ES-I3 (cell line): ENCODE data around the gene NEBL.

Source experiments
- H3K36me3 ChIP-seq: 2 replicates; pipeline ENCODE4 v1.6.1; 2013; ENCODE audit warnings: mild to moderate bottlenecking, low read length, control low read depth, moderate library complexity; ENCODE audit not compliant: insufficient read depth
- H3K4me1 ChIP-seq: 2 replicates; pipeline ENCODE4 v1.6.1; 2013; ENCODE audit warnings: mild to moderate bottlenecking, control low read depth, low read length; ENCODE audit not compliant: insufficient read depth
- H3K9ac ChIP-seq: 2 replicates; pipeline ENCODE4 v1.6.1; 2013; ENCODE audit warnings: low read depth, mild to moderate bottlenecking, low read length, moderate library complexity
- H3K9me3 ChIP-seq: 2 replicates; pipeline ENCODE4 v1.6.1; 2013; ENCODE audit warnings: mild to moderate bottlenecking, low read length, moderate library complexity; ENCODE audit not compliant: control insufficient read depth, insufficient read depth

NEBL gene

DNA sequence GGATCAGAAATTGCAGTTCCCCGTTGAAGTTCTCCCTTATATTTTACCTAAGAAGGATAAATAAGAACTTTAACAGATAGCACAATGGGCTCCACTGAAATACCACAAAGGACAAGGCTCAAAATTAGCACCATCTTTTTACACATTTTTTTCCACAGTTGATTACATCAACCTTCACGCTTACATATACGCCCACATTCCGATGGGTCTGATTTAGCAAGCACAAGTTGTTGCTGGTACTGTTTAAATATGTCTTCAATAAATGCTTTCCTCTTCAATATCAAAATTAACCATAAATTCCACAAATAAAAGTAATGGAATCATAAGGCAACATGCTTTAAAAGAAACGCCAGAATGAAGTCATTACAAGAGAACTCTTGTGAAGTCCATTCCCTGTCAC is 79.5 kb downstream of the NEBL start:
- Histone ChIP-seq H3K9ac (no peak overlapping the region), H3K36me3 (no peaks in the 10 kb centered on the region; the same call in 1 of the 2 replicates), H3K9me3 (no peaks in the 10 kb centered on the region), H3K4me1 (0 out of 2 replicates have a peak, but pooled peaks cover 3% of the 10 kb centered on the region)

DNA sequence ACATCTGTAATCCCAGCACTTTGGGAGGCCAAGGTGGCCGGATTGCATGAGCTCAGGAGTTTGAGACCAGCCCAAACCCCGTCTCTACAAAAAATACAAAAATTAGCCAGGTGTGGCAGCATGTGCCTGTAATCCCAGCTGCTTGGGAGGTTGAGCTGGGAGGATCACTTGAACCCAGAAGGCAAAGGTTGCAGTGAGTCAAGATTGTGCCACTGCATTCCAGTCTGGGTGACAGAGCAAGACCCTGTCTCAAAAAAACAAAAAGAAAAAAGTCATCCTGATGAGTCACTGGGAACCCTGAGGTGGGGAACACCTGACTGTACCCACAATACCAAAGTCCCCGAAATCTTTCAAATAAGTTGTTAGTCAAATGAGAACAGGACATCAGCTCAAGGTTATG is 80.0 kb downstream of the NEBL start:
- Histone ChIP-seq H3K9me3 (no peaks in the 10 kb centered on the region), H3K4me1 (0 out of 2 replicates have a peak, but pooled peaks cover 3% of the 10 kb centered on the region), H3K36me3 (no peaks in the 10 kb centered on the region; the same call in 1 of the 2 replicates), H3K9ac (no peak overlapping the region)

GRCh38 chr10:20814116-20814515 is 83.0 kb downstream of the NEBL start:
- no peaks in the 10 kb centered on the region for H3K9me3 ChIP-seq
- 0 out of 2 replicates have a peak, but pooled peaks cover 3% of the 10 kb centered on the region for H3K4me1 ChIP-seq
- no peak overlapping the region for H3K9ac ChIP-seq
- no peaks in the 10 kb centered on the region; the same call in 1 of the 2 replicates for H3K36me3 ChIP-seq

GRCh38 chr10:20811131-20811530 is 86.0 kb downstream of the NEBL start:
- H3K4me1 ChIP-seq, result no peaks in the 10 kb centered on the region
- no peaks in the 10 kb centered on the region for H3K36me3 ChIP-seq
- no peak overlapping the region for H3K9ac ChIP-seq
- no peaks in the 10 kb centered on the region for H3K9me3 ChIP-seq

- no peaks in the 10 kb centered on the region for H3K9me3 ChIP-seq
Observed at GRCh38 chr10:20809631-20810030, 87.5 kb downstream of the NEBL start.

GRCh38 chr10:20806487-20806886 is 90.6 kb downstream of the NEBL start:
- Histone ChIP-seq H3K9me3 (no peaks in the 10 kb centered on the region), H3K4me1 (no peaks in the 10 kb centered on the region), H3K9ac (no peak overlapping the region), H3K36me3 (no peaks in the 10 kb centered on the region)

More at GRCh38 chr10:20809631-20810030, 87.5 kb downstream of the NEBL start:
- Histone ChIP-seq H3K36me3 (no peaks in the 10 kb centered on the region), H3K4me1 (no peaks in the 10 kb centered on the region), H3K9ac (no peak overlapping the region)

DNA sequence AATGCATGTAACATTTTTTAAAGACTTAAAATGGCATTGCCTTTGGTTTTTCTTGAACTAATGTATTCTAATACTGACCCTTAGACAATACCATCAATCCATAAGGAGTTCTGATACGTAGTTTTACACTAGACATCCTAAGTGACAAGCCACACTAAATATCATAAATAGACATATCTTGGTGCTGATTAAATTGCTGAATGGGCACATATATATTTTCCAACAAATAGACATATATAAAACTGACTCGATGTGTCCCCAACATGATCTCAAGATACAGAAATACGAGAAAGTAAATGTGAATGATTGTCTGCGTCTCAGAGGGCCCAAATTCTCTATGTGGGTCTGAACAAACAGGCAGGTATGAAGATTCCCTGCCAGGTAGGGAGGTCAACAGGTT is 99.8 kb downstream of the NEBL start:
- no peak overlapping the region for H3K9ac ChIP-seq
- no peaks in the 10 kb centered on the region for H3K9me3 ChIP-seq
- no peaks in the 10 kb centered on the region for H3K36me3 ChIP-seq
- H3K4me1 ChIP-seq, result no peaks in the 10 kb centered on the region

- no peaks in the 10 kb centered on the region for H3K36me3 ChIP-seq
- H3K9ac ChIP-seq, result no peak overlapping the region
- H3K9me3 ChIP-seq, result no peaks in the 10 kb centered on the region
- H3K4me1 ChIP-seq, result no peaks in the 10 kb centered on the region; the same call in 1 of the 2 replicates
Observed at GRCh38 chr10:20795391-20795790, 101.7 kb downstream of the NEBL start.

- Histone ChIP-seq H3K4me1 (no peaks in the 10 kb centered on the region), H3K36me3 (no peaks in the 10 kb centered on the region), H3K9ac (no peak overlapping the region), H3K9me3 (no peaks in the 10 kb centered on the region)
Observed at GRCh38 chr10:20785174-20785573, 111.9 kb downstream of the NEBL start.

- Histone ChIP-seq H3K36me3 (no peaks in the 10 kb centered on the region), H3K9me3 (no peaks in the 10 kb centered on the region), H3K9ac (no peak overlapping the region), H3K4me1 (no peaks in the 10 kb centered on the region)
Observed at GRCh38 chr10:20778008-20778757, 118.9 kb downstream of the NEBL start.

GRCh38 chr10:20776384-20777118 is 120.6 kb downstream of the NEBL start:
- Histone ChIP-seq H3K36me3 (no peaks in the 10 kb centered on the region), H3K4me1 (no peaks in the 10 kb centered on the region), H3K9ac (no peak overlapping the region), H3K9me3 (no peaks in the 10 kb centered on the region)

DNA sequence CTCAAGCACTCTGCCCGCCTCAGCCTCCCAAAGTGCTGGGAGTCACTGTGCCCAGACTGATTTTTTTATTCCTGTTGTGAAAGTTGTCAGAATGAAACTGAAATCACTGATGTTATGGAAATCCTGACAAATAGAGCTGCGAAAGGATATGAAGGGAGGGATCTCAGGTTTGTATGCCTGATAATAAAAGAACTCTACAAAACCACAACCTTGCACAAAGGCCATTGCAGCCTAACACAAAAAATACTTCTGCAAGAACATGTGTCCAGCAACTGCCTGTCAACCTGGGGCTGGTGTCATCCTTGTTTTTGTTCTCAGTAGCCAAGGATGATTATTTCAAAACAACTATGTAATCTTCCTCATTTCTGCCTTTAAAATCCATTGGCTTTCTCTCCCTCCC is 126.1 kb downstream of the NEBL start:
- no peaks in the 10 kb centered on the region for H3K36me3 ChIP-seq
- H3K9me3 ChIP-seq, result no peaks in the 10 kb centered on the region
- H3K4me1 ChIP-seq, result no peaks in the 10 kb centered on the region
- no peak overlapping the region for H3K9ac ChIP-seq

- Histone ChIP-seq H3K9ac (no peak overlapping the region), H3K36me3 (no peaks in the 10 kb centered on the region), H3K9me3 (no peaks in the 10 kb centered on the region), H3K4me1 (no peaks in the 10 kb centered on the region)
Observed at GRCh38 chr10:20769481-20769880, 127.6 kb downstream of the NEBL start.

- no peaks in the 10 kb centered on the region for H3K9me3 ChIP-seq
- H3K4me1 ChIP-seq, result no peaks in the 10 kb centered on the region
- H3K9ac ChIP-seq, result no peak overlapping the region
- H3K36me3 ChIP-seq, result no peaks in the 10 kb centered on the region
Observed at GRCh38 chr10:20768843-20769242, 128.3 kb downstream of the NEBL start.

DNA sequence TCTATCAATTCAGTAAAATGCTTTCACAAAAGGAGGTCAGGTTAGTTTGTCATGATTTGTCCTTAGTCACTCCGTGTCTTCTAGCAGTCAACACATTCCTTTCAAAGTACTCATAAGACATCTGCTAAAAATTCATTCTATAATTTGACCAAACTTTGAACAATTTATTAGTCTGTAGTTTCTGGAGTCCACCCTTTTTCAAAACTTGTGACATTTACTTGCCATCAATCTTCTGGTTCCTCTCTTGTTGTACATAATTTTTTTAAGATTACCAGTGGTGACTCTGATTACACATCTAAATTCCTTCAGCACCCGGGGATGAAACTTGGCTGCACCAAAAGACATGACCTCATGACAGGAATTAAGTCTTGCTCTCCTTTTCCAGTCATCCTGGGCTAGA is 130.1 kb downstream of the NEBL start:
- H3K36me3 ChIP-seq, result no peaks in the 10 kb centered on the region
- no peaks in the 10 kb centered on the region for H3K4me1 ChIP-seq
- no peak overlapping the region for H3K9ac ChIP-seq
- no peaks in the 10 kb centered on the region for H3K9me3 ChIP-seq
